K562 (cell line): ENCODE results near the gene ZNF385C. TPM values are rescaled to one million over a fixed set of nuclear protein-coding genes. Genes with fewer than 3 reads are reported as not detected.

Experiments
- BRD9 ChIP-seq: fragments of 450-650 bp; IDR thresholded peaks from 2 replicates; pipeline ENCODE4 v1.6.1; 2018; ENCODE audit warnings: low read depth; ENCODE audit not compliant: partially characterized antibody
- DDX20 ChIP-seq: fragments of 450-650 bp; IDR thresholded peaks from 2 replicates; pipeline ENCODE4 v1.6.1; 2016; ENCODE audit warnings: missing genetic modification characterization, low read depth, mild to moderate bottlenecking, missing compliant biosample characterization, moderate library complexity
- E2F6 ChIP-seq, 2 experiments: IDR thresholded peaks; 2 replicates each; pipeline ENCODE4 v1.6.1; 2011; ENCODE audit warnings: borderline replicate concordance in 1 of 2, control low read depth in 1 of 2, low read depth in 1 of 2, low read length in 1 of 2, mild to moderate bottlenecking in 1 of 2, mixed read lengths in 1 of 2, moderate library complexity in 1 of 2; ENCODE audit not compliant: insufficient read depth in 1 of 2, insufficient read length in 1 of 2, poor library complexity in 1 of 2, severe bottlenecking in 1 of 2; ENCODE audit errors: extremely low read depth in 1 of 2
- GATAD2A ChIP-seq: fragments of 450-650 bp; IDR thresholded peaks from 2 replicates; pipeline ENCODE4 v1.6.1; 2017
- GTF3C2 ChIP-seq: IDR thresholded peaks from 3 replicates; pipeline ENCODE4 v1.6.1; 2011; ENCODE audit warnings: borderline replicate concordance, mild to moderate bottlenecking, moderate library complexity; ENCODE audit not compliant: insufficient read length; ENCODE audit errors: extremely low read depth
- KAT7 ChIP-seq: sonication (generic); formaldehyde crosslinking; IDR thresholded peaks from 2 replicates; pipeline ENCODE4 v1.8.0; 2022; ENCODE audit warnings: missing genetic modification reagents, mild to moderate bottlenecking, borderline replicate concordance
- KDM5B ChIP-seq: fragments of 200-600 bp; sonication (generic); IDR thresholded peaks from 2 replicates; pipeline ENCODE4 v1.6.1; 2012; ENCODE audit warnings: low read depth, mild to moderate bottlenecking, moderate library complexity, low read length, control low read depth, inconsistent platforms; ENCODE audit not compliant: insufficient replicate concordance
- MLLT1 ChIP-seq, 2 experiments: fragments of 450-650 bp; IDR thresholded peaks; 2 replicates each; pipeline ENCODE4 v1.6.1; 2016
- MYC ChIP-seq, 2 experiments: fragments of 250-450 bp in 1 of 2; sonication (Bioruptor Pico) in 1 of 2; IDR thresholded peaks; 2 replicates each; pipeline versions ENCODE4 v1.5.1 to v1.6.1; 2012 to 2021; ENCODE audit warnings: low read depth in 2 of 2, borderline replicate concordance in 1 of 2, improper control_type of control experiment in 1 of 2, low read length in 1 of 2, mild to moderate bottlenecking in 1 of 2, moderate library complexity in 1 of 2
- NONO ChIP-seq, 2 experiments: fragments of 200-400 bp in 1 of 2; fragments of 450-650 bp in 1 of 2; formaldehyde crosslinking in 1 of 2; IDR thresholded peaks; 2 replicates each; pipeline ENCODE4 v1.6.1; 2017; ENCODE audit warnings: low read depth in 2 of 2, mild to moderate bottlenecking in 2 of 2, moderate library complexity in 2 of 2, low read length in 1 of 2
- NRF1 ChIP-seq, 2 experiments: fragments of 450-650 bp; IDR thresholded peaks in 1 of 2; conservative IDR thresholded peaks in 1 of 2; 2 replicates each; pipeline ENCODE4 v1.6.1; 2014; ENCODE audit warnings: mild to moderate bottlenecking in 2 of 2
- PREB ChIP-seq: sonication (generic); formaldehyde crosslinking; IDR thresholded peaks from 2 replicates; pipeline ENCODE4 v1.8.1; 2023; ENCODE audit warnings: mild to moderate bottlenecking, missing genetic modification reagents
- PTBP1 ChIP-seq: fragments of 200-400 bp; formaldehyde crosslinking; IDR thresholded peaks from 2 replicates; pipeline ENCODE4 v1.6.1; 2017; ENCODE audit warnings: low read depth, low read length
- SMARCB1 ChIP-seq: IDR thresholded peaks from 2 replicates; pipeline ENCODE4 v1.6.1; 2011; ENCODE audit warnings: improper control_type of control experiment, low read depth; ENCODE audit not compliant: insufficient read length
- TEAD2 ChIP-seq: fragments of 450-650 bp; IDR thresholded peaks from 2 replicates; pipeline ENCODE4 v1.6.1; 2016; ENCODE audit warnings: missing genetic modification characterization, control low read depth, missing compliant biosample characterization
- TEAD4 ChIP-seq, 2 experiments: sonication (generic) in 1 of 2; formaldehyde crosslinking in 1 of 2; IDR thresholded peaks; 2 replicates each; pipeline versions ENCODE4 v1.6.1 to v1.8.0; 2012 to 2022; ENCODE audit warnings: borderline replicate concordance in 1 of 2, inconsistent platforms in 1 of 2, low read length in 1 of 2, mild to moderate bottlenecking in 1 of 2, missing genetic modification reagents in 1 of 2
- ZNF584 ChIP-seq: fragments of 200-800 bp; sonication (Bioruptor generic); IDR thresholded peaks from 2 replicates; pipeline ENCODE4 v1.6.1; 2016; ENCODE audit warnings: low read depth, mild to moderate bottlenecking, missing genetic modification characterization, missing compliant biosample characterization
- polyA plus RNA-seq, 8 experiments: library from polyadenylated mRNA; depleted of rRNA in 4 of 8; stranded (reverse) in 5 of 8; unstranded in 3 of 8; fragments of >200 nt; fragmentation: Nextera tagmentation in 2 of 8; fragmentation: Illumina TruSeq in 1 of 8; extraction: Ambion mirVana in 2 of 8; extraction: Trizol in 1 of 8; gene quantifications; 2 replicates each; pipeline versions ENCODE4 v1.2.1 to v1.2.3, GENCODE V29; 2011 to 2014; ENCODE audit warnings: inconsistent platforms in 1 of 8, missing spikeins in 1 of 8
- total RNA-seq, 7 experiments: library from RNA; depleted of rRNA in 6 of 7; stranded (reverse); fragments of >200 nt in 6 of 7; fragmentation: Illumina TruSeq in 2 of 7; extraction: Trizol in 2 of 7; gene quantifications; 2 replicates each; pipeline versions ENCODE4 v1.2.1 to v1.2.3, GENCODE V29; 2011 to 2021; ENCODE audit warnings: low replicate concordance in 1 of 7

The ZNF385C gene
- total and polyA plus RNA-seq, 9 of the 15 experiments (the other 6 are each of a cell fraction or from before 2014, with no cell fraction given), result 0.03 to 0.35 (median 0.18) TPM; not detected in 1

DNA sequence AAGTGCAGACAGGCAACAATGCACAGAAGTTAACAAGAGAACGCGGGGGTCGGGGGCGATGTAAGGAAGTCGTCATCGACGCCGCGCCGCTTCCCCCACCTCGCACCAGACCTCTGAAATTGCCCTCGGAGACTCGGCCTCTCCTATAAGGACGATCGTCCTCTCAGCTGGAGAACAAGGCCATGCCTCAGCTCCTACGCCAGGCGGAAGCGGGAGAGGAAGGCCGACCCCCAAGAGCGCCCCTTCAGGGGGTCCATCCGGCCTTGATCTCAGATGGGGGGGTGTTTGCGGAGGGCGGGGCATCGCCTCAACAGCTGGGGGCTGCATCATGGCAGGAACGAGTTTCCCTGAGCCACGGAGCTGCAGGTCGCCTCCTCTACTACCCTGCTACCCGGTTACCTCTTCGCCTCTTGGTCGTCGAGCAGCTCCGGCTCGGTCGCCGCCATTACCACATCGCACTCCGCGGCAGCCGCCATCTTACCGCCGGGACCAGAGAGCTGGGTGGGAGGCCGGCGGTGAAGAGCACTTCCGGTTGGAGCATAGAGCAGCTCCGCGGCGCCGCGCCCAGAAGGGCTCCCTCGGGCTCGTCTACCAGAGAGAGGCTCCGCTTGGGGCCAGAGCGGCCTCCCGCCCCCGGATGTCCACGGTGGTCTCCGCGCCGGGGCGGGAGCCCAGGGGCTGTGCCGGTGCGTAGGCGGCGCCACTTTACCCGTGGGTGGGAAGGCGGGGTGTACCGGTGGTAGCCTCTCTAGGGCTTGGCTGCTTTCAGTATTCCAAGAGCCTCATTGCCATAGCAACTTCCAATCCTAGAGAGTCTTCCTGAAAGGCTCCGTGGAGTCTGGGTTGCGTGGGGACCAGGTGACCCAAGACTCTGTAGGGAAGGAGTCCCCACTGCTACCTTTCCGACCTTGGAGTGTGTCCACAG, 81.1 kb downstream of the ZNF385C start, which contains the start of gene DNAJC7 (continued):
- TF ChIP-seq E2F6 (IDR thresholded peaks at IDR 0.05; ENCODE audit: borderline replicate concordance in 1 of 2, extremely low read depth in 1 of 2, insufficient read depth in 1 of 2, insufficient read length in 1 of 2, low read depth in 1 of 2, low read length in 1 of 2, poor library complexity in 1 of 2, severe bottlenecking in 1 of 2) (peak in 1 of 2 experiments; percentile 30), NONO (IDR thresholded peaks at IDR 0.05; ENCODE audit: low read depth in 2 of 2, low read length in 1 of 2) (no peak), ZNF584 (CRISPR knock-in tag) (no peak), SMARCB1 (no peak), MYC (IDR thresholded peaks at IDR 0.05; ENCODE audit: low read depth, low read length) (peak; percentile 68; the same call in 1 of the 2 replicates), MYC (CRISPR knock-in tag; IDR thresholded peaks at IDR 0.05; ENCODE audit: borderline replicate concordance, low read depth) (no peak), PTBP1 (no peak), BRD9 (peak; percentile 79), GATAD2A (peak; percentile 29; the same call in 1 of the 2 replicates), TEAD4 (IDR thresholded peaks at IDR 0.05; ENCODE audit: low read length) (peak; percentile 58), TEAD4 (CRISPR knock-in tag; IDR thresholded peaks at IDR 0.05; ENCODE audit: borderline replicate concordance) (no peak), DDX20 (tag) (no peak), PREB (CRISPR knock-in tag) (0 out of 2 replicates have a peak, but pooled peaks have one; percentile 14), TEAD2 (tag) (no peak), GTF3C2 (no peak), MLLT1 (IDR thresholded peaks at IDR 0.05) (peak; percentile 11 to 74; a peak in 2 of 4 replicates), NRF1 (conservative IDR thresholded peaks at IDR 0.05 in 1 of 2, IDR thresholded peaks at IDR 0.05 in 1 of 2) (peak; percentile 69 to 76), KAT7 (CRISPR knock-in tag) (peak; percentile 5; the same call in 1 of the 2 replicates), KDM5B (peak; percentile 59)
